A549 treated with CpdA at 1 μM for 4 hours (cell line): ENCODE measurements around the gene UBA5. TPM values are rescaled to one million over a fixed set of nuclear protein-coding genes. Genes with fewer than 3 reads are reported as not detected.

Source experiments
- total RNA-seq: library from RNA; stranded (reverse); fragments of 200-300 nt; extraction: Qiagen RNA extraction; gene quantifications from 5 replicates; pipeline ENCODE4 v1.2.3, GENCODE V29; 2022; ENCODE audit warnings: low read depth

UBA5 gene
- 24.6 to 30.9 TPM (median 26.5 TPM) in 5 replicates for total RNA-seq

GRCh38 chr3:132660052-132660810, at the start of gene UBA5:
Gene UBA5 (plus strand): TSS chr3:132660329. CDS start chr3:132660538, 209 bp downstream.

DNA sequence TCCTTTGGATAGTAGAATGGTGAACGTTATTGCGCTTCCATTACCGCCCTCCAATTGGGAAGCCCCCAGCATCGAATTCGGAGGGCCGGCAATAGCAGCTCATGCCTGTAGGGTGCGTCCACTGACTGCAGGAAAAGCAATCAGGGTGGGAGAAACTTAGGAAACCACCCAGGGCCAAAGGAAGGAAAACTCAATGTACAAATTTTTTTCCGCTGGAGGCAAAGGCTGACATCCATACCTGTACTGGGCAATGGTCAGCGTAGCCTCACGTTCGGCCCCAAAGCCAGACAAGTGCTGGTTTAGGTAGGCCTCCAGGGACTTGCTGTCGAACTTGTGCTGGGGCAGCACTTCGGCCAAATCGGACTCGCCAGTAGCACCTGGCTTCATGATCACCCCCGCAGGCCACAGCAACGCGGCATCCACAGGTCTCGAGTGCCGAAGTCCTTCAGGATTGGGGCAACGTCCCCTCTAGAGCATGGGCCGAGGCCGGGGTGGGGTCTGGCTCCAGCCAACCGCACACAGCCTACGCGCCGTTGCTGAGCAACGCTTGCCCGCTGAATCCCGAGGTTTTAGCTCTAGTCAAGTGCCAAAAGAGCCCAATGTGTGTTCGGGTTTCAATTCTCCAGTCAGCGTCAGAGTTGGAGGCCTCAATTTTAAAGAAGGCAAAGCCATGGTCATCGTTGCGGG, 621 bp upstream of the UBA5 start, which contains the start of gene ACAD11:
ACAD11 (minus strand) TSS at position 445 of the 687 bp plus-strand sequence; CDS start at position 387, 58 bp downstream.

GRCh38 chr3:132722165-132723023, 62.3 kb downstream of the UBA5 start, which contains the start of gene NPHP3:
Gene NPHP3 (minus strand): TSS chr3:132722409. CDS start chr3:132722355, 54 bp downstream.

Other genes with a start within 250 kb of the UBA5 start
- 11.1 to 15.7 TPM (median 12.7 TPM) in 5 replicates for gene DNAJC13, start 242.8 kb upstream of the UBA5 start, total RNA-seq
- not detected in 5 replicates for gene ACKR4, start 63.1 kb upstream of the UBA5 start, total RNA-seq
- gene ACAD11, start 520 bp upstream of the UBA5 start, total RNA-seq, result 4.0 to 9.2 TPM (median 4.6 TPM) in 5 replicates
- 6.7 to 9.7 TPM (median 7.9 TPM) in 5 replicates for gene NPHP3, start 62.1 kb downstream of the UBA5 start, total RNA-seq